A673 (cell line): ENCODE data around the gene MRPL22. TPM values are rescaled to one million over a fixed set of nuclear protein-coding genes. Genes with fewer than 3 reads are reported as not detected.
A peak's percentile ranks its signal among the peaks of the same experiment; 100 is the strongest.

ENCODE experiments used
- BruUV-seq: library from RNA; stranded (reverse); fragments of 400-500 nt; replicated peaks from 2 replicates; lab custom pipeline; 2021; lab: Mats Ljungman, UMichigan
- CTCF ChIA-PET: fragments of 300-600 bp; sonication (Branson Sonifier 250); formaldehyde crosslinking; loops from one replicate; lab custom pipeline; 2022; ENCODE audit warnings: antibody characterized with exemption; lab: Charles Lee
- POLR2A ChIA-PET: fragments of 300-600 bp; sonication (Branson Sonifier 250); formaldehyde crosslinking; loops from one replicate; lab custom pipeline; 2022; ENCODE audit warnings: antibody characterized with exemption; ENCODE audit not compliant: low non-redundant PET; lab: Charles Lee
- DNase-seq: peaks from one replicate; pipeline ENCODE4 v3.0.0-alpha.2; 2015; ENCODE audit warnings: low spot score
- H3K27ac ChIP-seq: fragments of 200-600 bp; sonication (generic); 2 replicates; pipeline ENCODE4 v1.5.1; 2016; ENCODE audit warnings: mixed run types, low read depth, mild to moderate bottlenecking, mixed read lengths, antibody characterized with exemption, low read length; ENCODE audit not compliant: poor library complexity, severe bottlenecking
- H3K27me3 ChIP-seq: fragments of 200-600 bp; sonication (generic); replicated peaks from 2 replicates; pipeline ENCODE4 v1.6.1; 2017; ENCODE audit warnings: mixed run types, low read depth, mild to moderate bottlenecking, mixed read lengths, antibody characterized with exemption, low read length; ENCODE audit not compliant: insufficient read depth, poor library complexity
- H3K36me3 ChIP-seq: fragments of 200-600 bp; sonication (generic); 2 replicates; pipeline ENCODE4 v1.6.1; 2016; ENCODE audit warnings: mixed run types, mild to moderate bottlenecking, mixed read lengths, antibody characterized with exemption, low read length; ENCODE audit not compliant: insufficient read depth, poor library complexity, severe bottlenecking
- H3K4me1 ChIP-seq: fragments of 200-600 bp; sonication (generic); 2 replicates; pipeline ENCODE4 v1.6.1; 2017; ENCODE audit warnings: mixed run types, mild to moderate bottlenecking, mixed read lengths, antibody characterized with exemption, low read length; ENCODE audit not compliant: insufficient read depth, poor library complexity, severe bottlenecking
- H3K4me3 ChIP-seq: fragments of 200-600 bp; sonication (generic); 2 replicates; pipeline ENCODE4 v1.5.1; 2016; ENCODE audit warnings: low read depth, mixed run types, mild to moderate bottlenecking, mixed read lengths, low read length; ENCODE audit not compliant: poor library complexity, severe bottlenecking
- H3K9me3 ChIP-seq: fragments of 200-600 bp; sonication (generic); 2 replicates; pipeline ENCODE4 v1.6.1; 2016; ENCODE audit warnings: mixed run types, low read depth, mild to moderate bottlenecking, mixed read lengths, antibody characterized with exemption, low read length; ENCODE audit not compliant: poor library complexity, severe bottlenecking
- CTCF ChIP-seq: fragments of 300-800, 200-600 bp; sonication (generic); conservative IDR thresholded peaks from 2 replicates; pipeline ENCODE4 v1.5.1; 2017; ENCODE audit warnings: low read depth, mild to moderate bottlenecking, antibody characterized with exemption, low read length, moderate library complexity, mixed read lengths
- EZH2 ChIP-seq: fragments of 200-600 bp; sonication (generic); IDR thresholded peaks from 2 replicates; pipeline ENCODE4 v1.6.1; 2017; ENCODE audit warnings: borderline replicate concordance, low read depth, mild to moderate bottlenecking, mixed read lengths, antibody characterized with exemption, low read length; ENCODE audit not compliant: poor library complexity, severe bottlenecking
- intact Hi-C: fragments of 100-400 bp; cut with micrococcal nuclease; formaldehyde crosslinking; loops from one replicate; pipeline ENCODE4 v1.10.0; 2022; ENCODE audit not compliant: unreplicated experiment
- total RNA-seq: library from RNA; stranded (reverse); gene quantifications from 2 replicates; pipeline ENCODE4 v1.2.3, GENCODE V29; 2021

MRPL22 gene
- total RNA-seq, 1 experiment from 2014 or later, result 143 TPM

DNA sequence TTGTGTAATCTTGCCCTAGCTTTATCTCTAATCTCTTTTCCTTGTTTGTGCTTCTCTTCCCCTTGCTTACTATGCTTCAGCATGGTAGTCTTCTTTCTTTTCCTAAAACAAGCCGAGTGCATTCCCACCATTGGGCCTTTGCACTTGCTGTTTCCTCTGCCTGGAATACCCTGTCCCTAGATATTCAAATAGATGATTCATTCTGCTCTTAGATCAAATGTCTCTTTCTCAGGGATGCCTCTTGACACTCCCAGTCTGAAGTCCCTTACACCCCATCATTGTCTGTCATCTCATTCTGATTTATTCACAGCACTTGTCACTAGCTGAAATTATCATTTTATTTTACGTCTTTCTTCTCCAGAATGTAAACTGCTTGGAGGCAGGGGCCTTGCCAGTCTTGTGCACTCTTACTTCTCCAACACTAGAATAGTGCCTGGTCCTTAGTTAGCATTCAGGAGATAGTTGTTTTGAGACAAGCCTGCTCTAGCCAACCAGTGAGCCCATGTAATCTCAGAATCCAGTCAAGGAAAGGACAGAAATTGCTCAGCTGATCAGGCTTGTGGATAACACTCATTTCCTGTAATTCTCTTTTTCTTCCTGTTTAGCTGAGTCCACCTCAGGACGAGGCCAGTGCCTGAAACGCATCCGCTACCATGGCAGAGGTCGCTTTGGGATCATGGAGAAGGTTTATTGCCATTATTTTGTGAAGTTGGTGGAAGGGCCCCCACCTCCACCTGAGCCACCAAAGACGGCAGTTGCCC lies 25.4 kb downstream of the MRPL22 start:
- Histone ChIP-seq H3K9me3 (no peaks in the 10 kb centered on the region), H3K27ac (peak overlapping the region; percentile 71), H3K27me3 (no peaks in the 10 kb centered on the region), H3K4me3 (no peak overlapping the region), H3K4me1 (peaks cover 23% of the 10 kb centered on the region), H3K36me3 (peaks cover 17% of the 10 kb centered on the region)
- intact Hi-C loops, result no loop called here
- no peak for TF ChIP-seq CTCF
- DNase-seq, result no peak
- BruUV-seq, result no TSS peak
- ChIA-PET POLR2A (no interaction called here), CTCF (no interaction called here)

DNA sequence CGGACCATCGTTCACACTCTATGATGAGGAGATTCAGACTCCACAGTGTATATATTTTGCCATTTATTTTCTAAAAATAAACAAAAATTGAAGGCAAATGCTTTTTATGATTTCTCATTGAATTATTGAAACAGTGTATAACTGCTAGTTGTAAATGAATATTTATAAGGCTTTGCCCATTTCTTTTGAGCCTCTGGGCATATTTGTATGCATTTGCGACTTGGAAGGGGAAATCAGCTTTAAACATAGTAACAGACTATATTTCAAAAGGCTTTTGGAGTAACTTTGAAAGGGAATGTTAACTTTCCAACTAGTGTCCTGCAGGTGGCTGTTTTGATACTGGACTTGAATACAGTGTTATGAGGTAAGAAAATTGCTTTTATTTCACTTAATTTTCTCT lies 26.0 kb downstream of the MRPL22 start:
- intact Hi-C loops, result no loop called here
- peaks cover 11% of the 10 kb centered on the region for H3K36me3 ChIP-seq
- peak overlapping the region; percentile 71 for H3K27ac ChIP-seq
- no peak overlapping the region for H3K4me3 ChIP-seq
- H3K9me3 ChIP-seq, result no peaks in the 10 kb centered on the region
- TF ChIP-seq CTCF (no peak), EZH2 (no peak)
- H3K27me3 ChIP-seq, result no peaks in the 10 kb centered on the region
- BruUV-seq, result no TSS peak
- ChIA-PET CTCF (no interaction called here), POLR2A (no interaction called here)
- H3K4me1 ChIP-seq, result peaks cover 23% of the 10 kb centered on the region
- DNase-seq, result no peak

DNA sequence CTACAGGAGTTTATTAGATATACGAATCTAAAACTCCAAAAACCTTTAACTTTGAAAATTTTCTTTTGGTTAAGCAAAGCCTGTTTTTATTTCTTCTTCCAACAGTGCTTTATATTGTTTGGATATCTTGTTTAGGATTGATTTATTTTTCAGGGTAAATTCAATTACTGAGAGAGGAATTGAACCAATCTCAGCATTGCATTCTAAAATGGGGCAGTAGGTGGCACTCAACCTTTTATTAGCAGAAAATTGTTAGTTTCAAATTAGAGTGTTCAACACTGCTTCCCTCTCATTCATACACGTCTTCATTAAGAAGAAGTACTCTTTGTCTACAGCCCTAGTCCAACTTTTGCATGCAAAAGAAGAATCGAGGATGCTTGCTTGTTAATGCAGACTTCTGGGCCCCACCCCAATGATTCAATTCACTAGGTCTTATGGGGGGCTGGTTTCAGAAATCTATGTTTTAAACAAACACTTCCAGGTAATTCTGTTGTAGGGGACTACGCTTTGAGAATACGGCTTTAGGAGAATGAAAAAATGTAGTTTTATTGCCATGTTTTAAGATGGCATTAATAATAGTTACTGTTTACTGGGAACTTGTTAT lies 26.6 kb downstream of the MRPL22 start:
- DNase-seq, result peak; percentile 40
- ChIA-PET CTCF (interaction anchor here (1.4 kb wide), 1 partner anchor 37 kb away, joined by 4 read pairs; no protein-coding TSS in a partner anchor), POLR2A (no interaction called here)
- peak; percentile 67 for TF ChIP-seq CTCF
- no peak for TF ChIP-seq EZH2
- Histone ChIP-seq H3K27me3 (no peaks in the 10 kb centered on the region), H3K36me3 (peaks cover 10% of the 10 kb centered on the region), H3K9me3 (no peaks in the 10 kb centered on the region), H3K4me1 (peaks cover 28% of the 10 kb centered on the region), H3K4me3 (no peak overlapping the region), H3K27ac (peak overlapping the region; percentile 71)
- no TSS peak for BruUV-seq
- intact Hi-C loops, result no loop called here
